HG02763 (cell line): ENCODE results near the gene MINAR2.

Source experiments
- ATAC-seq: cut with Tn5 transposase; IDR thresholded peaks from one replicate; pipeline ENCODE4 v1.9.1; 2021; ENCODE audit warnings: mild to moderate bottlenecking, moderate library complexity; ENCODE audit not compliant: unreplicated experiment

Gene MINAR2

GRCh38 chr5:129771058-129771838 lies 23.4 kb downstream of the MINAR2 start:
- peak; percentile 53 for ATAC-seq

- ATAC-seq = no peak
Measured at GRCh38 chr5:129773376-129773775, 25.5 kb downstream of the MINAR2 start.

GRCh38 chr5:129781594-129781993 lies 33.7 kb downstream of the MINAR2 start:
- ATAC-seq = no peak

- no peak for ATAC-seq
Measured at GRCh38 chr5:129803403-129803802, 55.5 kb downstream of the MINAR2 start.

- ATAC-seq = no peak
Measured at GRCh38 chr5:129804705-129805104, 56.8 kb downstream of the MINAR2 start.

GRCh38 chr5:129807162-129807814 lies 59.4 kb downstream of the MINAR2 start:
- no peak for ATAC-seq
